GM23338 (cell line): ENCODE measurements around the gene CKMT1A. TPM values are rescaled to one million over a fixed set of nuclear protein-coding genes. Genes with fewer than 3 reads are reported as not detected.
"Not testable (repeated sequence)": the region's sequence is repeated elsewhere in the genome, so short reads cannot be mapped to it uniquely, and the experiment has no call there.

ENCODE experiments used
- ATAC-seq: fragments of 200-7000 bp; cut with Tn5 transposase; 3 replicates; pipeline ENCODE4 v1.9.1; 2020
- DNase-seq: peaks from one replicate; pipeline ENCODE4 v3.0.0-alpha.2; 2015; ENCODE audit warnings: low spot score
- H2AFZ ChIP-seq: fragments of 200-600 bp; sonication (generic); 2 replicates; pipeline ENCODE4 v1.8.0; 2016; ENCODE audit warnings: antibody characterized with exemption, mild to moderate bottlenecking, moderate library complexity
- H3F3A ChIP-seq: fragments of 200-600 bp; sonication (generic); replicated peaks from 2 replicates; pipeline ENCODE4 v1.8.0; 2017; ENCODE audit warnings: antibody characterized with exemption, mixed run types, low read depth
- H3K27ac ChIP-seq: fragments of 200-600 bp; sonication (generic); 2 replicates; pipeline ENCODE4 v1.6.1; 2016; ENCODE audit warnings: low read depth
- H3K27me3 ChIP-seq: fragments of 200-600 bp; sonication (generic); 2 replicates; pipeline ENCODE4 v1.8.0; 2016; ENCODE audit warnings: mild to moderate bottlenecking, mixed run types, moderate library complexity; ENCODE audit not compliant: insufficient read depth
- H3K36me3 ChIP-seq: fragments of 200-600 bp; sonication (generic); 2 replicates; pipeline ENCODE4 v1.8.0; 2016; ENCODE audit warnings: mild to moderate bottlenecking; ENCODE audit not compliant: insufficient read depth
- H3K4me1 ChIP-seq: fragments of 200-600 bp; sonication (generic); 2 replicates; pipeline ENCODE4 v1.8.0; 2016; ENCODE audit warnings: mild to moderate bottlenecking, moderate library complexity; ENCODE audit not compliant: insufficient read depth
- H3K4me2 ChIP-seq: fragments of 200-600 bp; sonication (generic); 2 replicates; pipeline ENCODE4 v1.7.1; 2017; ENCODE audit warnings: mixed run types
- H3K4me3 ChIP-seq: fragments of 200-600 bp; sonication (generic); 2 replicates; pipeline ENCODE4 v1.6.1; 2016; ENCODE audit warnings: mixed run types
- H3K79me2 ChIP-seq: fragments of 200-600 bp; sonication (generic); replicated peaks from 2 replicates; pipeline ENCODE4 v1.8.0; 2017; ENCODE audit warnings: mild to moderate bottlenecking; ENCODE audit not compliant: insufficient read depth
- H3K9me2 ChIP-seq: fragments of 200-600 bp; sonication (generic); 2 replicates; pipeline ENCODE4 v1.8.0; 2017; ENCODE audit not compliant: insufficient read depth
- H4K20me1 ChIP-seq: fragments of 200-600 bp; sonication (generic); replicated peaks from 2 replicates; pipeline ENCODE4 v1.8.0; 2017; ENCODE audit warnings: mild to moderate bottlenecking; ENCODE audit not compliant: insufficient read depth
- H3K27ac Mint-ChIP-seq: 2 replicates; pipeline ENCODE4 v1.8.0; 2020; ENCODE audit warnings: inconsistent platforms, mild to moderate bottlenecking, moderate library complexity, mixed read lengths
- H3K27me3 Mint-ChIP-seq: 3 replicates; pipeline ENCODE4 v1.8.0; 2022; ENCODE audit warnings: low read depth, mild to moderate bottlenecking, moderate library complexity, mixed read lengths, inconsistent platforms; ENCODE audit not compliant: insufficient read depth, poor library complexity
- H3K36me3 Mint-ChIP-seq: 3 replicates; pipeline ENCODE4 v1.8.0; 2021; ENCODE audit warnings: low read depth, mild to moderate bottlenecking, inconsistent platforms, moderate library complexity, mixed read lengths
- H3K4me1 Mint-ChIP-seq: 3 replicates; pipeline ENCODE4 v1.8.0; 2020; ENCODE audit warnings: mild to moderate bottlenecking, inconsistent platforms, mixed read lengths
- H3K4me3 Mint-ChIP-seq: 3 replicates; pipeline ENCODE4 v1.8.0; 2021; ENCODE audit warnings: moderate library complexity, mild to moderate bottlenecking, inconsistent platforms, mixed read lengths
- H3K9me3 Mint-ChIP-seq: 3 replicates; pipeline ENCODE4 v1.8.0; 2020; ENCODE audit warnings: moderate library complexity, mild to moderate bottlenecking, inconsistent platforms, mixed read lengths
- CREB1 ChIP-seq: fragments of 250-450 bp; sonication (Bioruptor Pico); IDR thresholded peaks from 2 replicates; pipeline ENCODE4 v1.5.0; 2020; ENCODE audit warnings: low read depth, mild to moderate bottlenecking, moderate library complexity
- EZH2 ChIP-seq: fragments of 200-600 bp; sonication (generic); IDR thresholded peaks from one replicate; pipeline ENCODE4 v1.8.0; 2017; ENCODE audit warnings: antibody characterized with exemption, mild to moderate bottlenecking, low read depth; ENCODE audit not compliant: unreplicated experiment
- JUNB ChIP-seq: IDR thresholded peaks from one replicate; pipeline ENCODE4 v1.6.1; 2016; ENCODE audit warnings: antibody characterized with exemption; ENCODE audit not compliant: unreplicated experiment
- POLR2AphosphoS5 ChIP-seq: IDR thresholded peaks from 2 replicates; pipeline ENCODE4 v1.6.1; 2016; ENCODE audit warnings: antibody characterized with exemption, low read depth
- STAT1 ChIP-seq: IDR thresholded peaks from one replicate; pipeline ENCODE4 v1.6.1; 2016; ENCODE audit warnings: antibody characterized with exemption; ENCODE audit not compliant: unreplicated experiment
- ZNF114 ChIP-seq: fragments of 250-450 bp; sonication (Bioruptor Pico); IDR thresholded peaks from 2 replicates; pipeline ENCODE4 v1.5.0; 2020; ENCODE audit warnings: mild to moderate bottlenecking, moderate library complexity
- ZNF331 ChIP-seq: fragments of 250-450 bp; sonication (Bioruptor Pico); IDR thresholded peaks from 2 replicates; pipeline ENCODE4 v1.5.0; 2020; ENCODE audit warnings: low read depth, mild to moderate bottlenecking, moderate library complexity
- polyA plus RNA-seq: library from polyadenylated mRNA; unstranded; fragments of >200 nt; fragmentation: Nextera tagmentation; extraction: Ambion mirVana; gene quantifications from 2 replicates; pipeline ENCODE4 v1.2.1, GENCODE V29; 2016
- total RNA-seq: library from RNA; depleted of rRNA; stranded (reverse); fragments of >200 nt; shearing (Covaris generic); gene quantifications from 2 replicates; pipeline ENCODE4 v1.2.3, GENCODE V29; 2014
- TF ChIP-seq, protein P1 (sequence below): fragments of 250-450 bp; sonication (Bioruptor Pico); IDR thresholded peaks from 2 replicates; pipeline ENCODE4 v1.5.0; 2020; ENCODE audit warnings: mild to moderate bottlenecking, moderate library complexity
- TF ChIP-seq, protein P2 (sequence below), 2 experiments: fragments of 200-600 bp in 1 of 2; sonication (generic) in 1 of 2; conservative IDR thresholded peaks; 2 replicates each; pipeline versions ENCODE4 v1.5.1 to v1.6.1; 2016 to 2017; ENCODE audit warnings: antibody characterized with exemption in 2 of 2, low read depth in 2 of 2, mild to moderate bottlenecking in 2 of 2, moderate library complexity in 1 of 2

Gene CKMT1A
- total and polyA plus RNA-seq, 2 experiments from 2014 or later: 27.3 to 30.9 TPM

DNA sequence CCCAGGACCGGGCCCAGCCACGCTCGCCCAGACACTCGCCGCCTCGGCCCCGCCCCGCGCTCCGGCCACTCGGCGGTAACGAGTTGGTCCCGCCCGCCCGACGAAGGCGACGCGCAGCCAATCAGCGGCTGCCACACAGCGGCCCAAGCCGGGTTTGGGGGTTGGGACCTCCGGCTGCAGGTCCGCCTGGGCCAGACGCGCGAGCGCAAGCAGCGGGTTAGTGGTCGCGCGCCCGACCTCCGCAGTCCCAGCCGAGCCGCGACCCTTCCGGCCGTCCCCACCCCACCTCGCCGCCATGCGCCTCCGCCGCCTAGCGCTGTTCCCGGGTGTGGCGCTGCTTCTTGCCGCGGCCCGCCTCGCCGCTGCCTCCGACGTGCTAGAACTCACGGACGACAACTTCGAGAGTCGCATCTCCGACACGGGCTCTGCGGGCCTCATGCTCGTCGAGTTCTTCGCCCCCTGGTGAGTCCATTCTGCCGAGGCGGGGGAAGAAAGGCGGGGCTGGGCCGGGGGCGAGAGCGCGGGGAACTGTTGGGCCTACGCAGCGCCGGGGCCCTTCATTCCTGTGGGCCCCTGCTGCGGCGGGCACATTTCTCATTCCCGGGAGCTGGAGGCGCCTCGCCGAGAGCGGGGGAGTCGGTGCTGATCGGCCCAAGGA, 52.7 kb downstream of the CKMT1A start, which contains the start of gene PDIA3:
PDIA3 (plus strand) TSS at position 194 of the 658 bp plus-strand sequence; CDS start at position 296, 102 bp downstream.
- H3F3A ChIP-seq, H3K27me3 Mint-ChIP-seq, H3K27me3 ChIP-seq, H3K9me2 ChIP-seq, H3K36me3 ChIP-seq, H3K9me3 Mint-ChIP-seq: not testable (repeated sequence)
- ATAC-seq (peak; percentile 92), DNase-seq (peak; percentile 97)
- Histone ChIP-seq H3K27ac (peak within 1 kb of the TSS; percentile 95), H3K4me3 (peak within 1 kb of the TSS; percentile 87), H3K4me2 (peak within 1 kb of the TSS; percentile 88), H2AFZ (peak within 1 kb of the TSS; percentile 63; the same call in 1 of the 2 replicates), H4K20me1 (peaks cover 42% of the 10 kb centered on the region), H3K79me2 (peaks cover 49% of the 10 kb centered on the region), H3K4me1 (peaks cover 16% of the 10 kb centered on the region)
- H3K36me3 Mint-ChIP-seq: peaks cover 21% of the 10 kb centered on the region
- peak within 1 kb of the TSS; percentile 97 for H3K4me3 Mint-ChIP-seq
- peak within 1 kb of the TSS; percentile 98 for H3K27ac Mint-ChIP-seq
- peak; percentile 80 for TF ChIP-seq CREB1 (CRISPR knock-in tag)
- TF ChIP-seq POLR2AphosphoS5: peak; percentile 98
- H3K4me1 Mint-ChIP-seq: peaks cover 25% of the 10 kb centered on the region

DNA sequence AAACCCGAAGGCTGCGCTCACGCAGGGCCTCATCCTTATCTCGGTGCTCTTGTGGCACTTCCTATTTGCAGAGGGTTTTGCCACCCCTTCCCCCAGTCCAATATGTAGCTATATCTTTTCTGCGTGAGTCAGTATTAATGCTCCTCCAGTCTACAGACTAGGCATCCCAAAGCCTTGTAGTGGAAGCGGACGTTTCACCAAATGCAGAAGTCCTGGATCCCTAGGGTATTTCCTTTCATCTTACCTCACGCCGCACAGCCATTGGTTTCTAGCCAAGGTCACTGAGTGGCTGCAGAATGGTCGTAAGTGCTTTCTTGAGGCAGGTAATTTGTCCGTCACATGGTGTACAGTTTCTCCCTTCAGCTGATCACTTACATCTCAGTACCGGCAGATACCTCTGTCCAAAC, 53.2 kb downstream of the CKMT1A start:
- 0 out of 2 replicates have a peak overlapping the region, but pooled peaks have one; percentile 47 for H2AFZ ChIP-seq
- peaks cover 54% of the 10 kb centered on the region for H3K79me2 ChIP-seq

DNA sequence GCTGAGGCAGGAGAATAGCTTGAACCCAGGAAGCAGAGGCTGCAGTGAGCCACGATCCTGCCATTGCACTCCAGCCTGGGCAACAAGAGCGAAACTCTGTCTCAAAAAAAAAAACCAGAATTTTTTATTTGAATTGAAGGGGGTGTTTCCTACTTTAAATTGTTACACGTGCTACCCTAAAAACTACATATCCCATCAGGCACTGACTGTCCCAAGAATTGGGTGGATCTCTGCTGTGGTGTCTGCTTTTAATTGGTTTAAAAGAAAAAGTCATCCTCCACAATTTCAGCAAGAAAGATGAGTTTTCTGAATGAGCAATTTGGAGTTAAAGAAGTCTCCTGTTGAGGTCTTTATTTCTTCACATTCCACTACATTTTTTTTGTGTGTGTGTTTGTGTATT, 54.7 kb downstream of the CKMT1A start:
- Mint-ChIP-seq H3K27me3 (peaks cover 9% of the 10 kb centered on the region), H3K9me3 (no peaks in the 10 kb centered on the region), H3K4me1 (peaks cover 25% of the 10 kb centered on the region)
- TF ChIP-seq ZNF331 (CRISPR knock-in tag) (no peak), JUNB (no peak), STAT1 (no peak), ZNF114 (CRISPR knock-in tag) (no peak), EZH2 (no peak)
- TF ChIP-seq, protein P1, sequence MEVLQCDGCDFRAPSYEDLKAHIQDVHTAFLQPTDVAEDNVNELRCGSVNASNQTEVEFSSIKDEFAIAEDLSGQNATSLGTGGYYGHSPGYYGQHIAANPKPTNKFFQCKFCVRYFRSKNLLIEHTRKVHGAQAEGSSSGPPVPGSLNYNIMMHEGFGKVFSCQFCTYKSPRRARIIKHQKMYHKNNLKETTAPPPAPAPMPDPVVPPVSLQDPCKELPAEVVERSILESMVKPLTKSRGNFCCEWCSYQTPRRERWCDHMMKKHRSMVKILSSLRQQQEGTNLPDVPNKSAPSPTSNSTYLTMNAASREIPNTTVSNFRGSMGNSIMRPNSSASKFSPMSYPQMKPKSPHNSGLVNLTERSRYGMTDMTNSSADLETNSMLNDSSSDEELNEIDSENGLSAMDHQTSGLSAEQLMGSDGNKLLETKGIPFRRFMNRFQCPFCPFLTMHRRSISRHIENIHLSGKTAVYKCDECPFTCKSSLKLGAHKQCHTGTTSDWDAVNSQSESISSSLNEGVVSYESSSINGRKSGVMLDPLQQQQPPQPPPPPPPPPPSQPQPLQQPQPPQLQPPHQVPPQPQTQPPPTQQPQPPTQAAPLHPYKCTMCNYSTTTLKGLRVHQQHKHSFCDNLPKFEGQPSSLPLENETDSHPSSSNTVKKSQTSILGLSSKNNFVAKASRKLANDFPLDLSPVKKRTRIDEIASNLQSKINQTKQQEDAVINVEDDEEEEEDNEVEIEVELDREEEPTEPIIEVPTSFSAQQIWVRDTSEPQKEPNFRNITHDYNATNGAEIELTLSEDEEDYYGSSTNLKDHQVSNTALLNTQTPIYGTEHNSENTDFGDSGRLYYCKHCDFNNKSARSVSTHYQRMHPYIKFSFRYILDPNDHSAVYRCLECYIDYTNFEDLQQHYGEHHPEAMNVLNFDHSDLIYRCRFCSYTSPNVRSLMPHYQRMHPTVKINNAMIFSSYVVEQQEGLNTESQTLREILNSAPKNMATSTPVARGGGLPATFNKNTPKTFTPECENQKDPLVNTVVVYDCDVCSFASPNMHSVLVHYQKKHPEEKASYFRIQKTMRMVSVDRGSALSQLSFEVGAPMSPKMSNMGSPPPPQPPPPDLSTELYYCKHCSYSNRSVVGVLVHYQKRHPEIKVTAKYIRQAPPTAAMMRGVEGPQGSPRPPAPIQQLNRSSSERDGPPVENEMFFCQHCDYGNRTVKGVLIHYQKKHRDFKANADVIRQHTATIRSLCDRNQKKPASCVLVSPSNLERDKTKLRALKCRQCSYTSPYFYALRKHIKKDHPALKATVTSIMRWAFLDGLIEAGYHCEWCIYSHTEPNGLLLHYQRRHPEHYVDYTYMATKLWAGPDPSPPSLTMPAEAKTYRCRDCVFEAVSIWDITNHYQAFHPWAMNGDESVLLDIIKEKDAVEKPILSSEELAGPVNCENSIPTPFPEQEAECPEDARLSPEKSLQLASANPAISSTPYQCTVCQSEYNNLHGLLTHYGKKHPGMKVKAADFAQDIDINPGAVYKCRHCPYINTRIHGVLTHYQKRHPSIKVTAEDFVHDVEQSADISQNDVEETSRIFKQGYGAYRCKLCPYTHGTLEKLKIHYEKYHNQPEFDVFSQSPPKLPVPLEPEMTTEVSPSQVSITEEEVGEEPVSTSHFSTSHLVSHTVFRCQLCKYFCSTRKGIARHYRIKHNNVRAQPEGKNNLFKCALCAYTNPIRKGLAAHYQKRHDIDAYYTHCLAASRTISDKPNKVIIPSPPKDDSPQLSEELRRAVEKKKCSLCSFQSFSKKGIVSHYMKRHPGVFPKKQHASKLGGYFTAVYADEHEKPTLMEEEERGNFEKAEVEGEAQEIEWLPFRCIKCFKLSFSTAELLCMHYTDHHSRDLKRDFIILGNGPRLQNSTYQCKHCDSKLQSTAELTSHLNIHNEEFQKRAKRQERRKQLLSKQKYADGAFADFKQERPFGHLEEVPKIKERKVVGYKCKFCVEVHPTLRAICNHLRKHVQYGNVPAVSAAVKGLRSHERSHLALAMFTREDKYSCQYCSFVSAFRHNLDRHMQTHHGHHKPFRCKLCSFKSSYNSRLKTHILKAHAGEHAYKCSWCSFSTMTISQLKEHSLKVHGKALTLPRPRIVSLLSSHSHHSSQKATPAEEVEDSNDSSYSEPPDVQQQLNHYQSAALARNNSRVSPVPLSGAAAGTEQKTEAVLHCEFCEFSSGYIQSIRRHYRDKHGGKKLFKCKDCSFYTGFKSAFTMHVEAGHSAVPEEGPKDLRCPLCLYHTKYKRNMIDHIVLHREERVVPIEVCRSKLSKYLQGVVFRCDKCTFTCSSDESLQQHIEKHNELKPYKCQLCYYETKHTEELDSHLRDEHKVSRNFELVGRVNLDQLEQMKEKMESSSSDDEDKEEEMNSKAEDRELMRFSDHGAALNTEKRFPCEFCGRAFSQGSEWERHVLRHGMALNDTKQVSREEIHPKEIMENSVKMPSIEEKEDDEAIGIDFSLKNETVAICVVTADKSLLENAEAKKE (CRISPR knock-in tag): no peak
- TF ChIP-seq, protein P2, sequence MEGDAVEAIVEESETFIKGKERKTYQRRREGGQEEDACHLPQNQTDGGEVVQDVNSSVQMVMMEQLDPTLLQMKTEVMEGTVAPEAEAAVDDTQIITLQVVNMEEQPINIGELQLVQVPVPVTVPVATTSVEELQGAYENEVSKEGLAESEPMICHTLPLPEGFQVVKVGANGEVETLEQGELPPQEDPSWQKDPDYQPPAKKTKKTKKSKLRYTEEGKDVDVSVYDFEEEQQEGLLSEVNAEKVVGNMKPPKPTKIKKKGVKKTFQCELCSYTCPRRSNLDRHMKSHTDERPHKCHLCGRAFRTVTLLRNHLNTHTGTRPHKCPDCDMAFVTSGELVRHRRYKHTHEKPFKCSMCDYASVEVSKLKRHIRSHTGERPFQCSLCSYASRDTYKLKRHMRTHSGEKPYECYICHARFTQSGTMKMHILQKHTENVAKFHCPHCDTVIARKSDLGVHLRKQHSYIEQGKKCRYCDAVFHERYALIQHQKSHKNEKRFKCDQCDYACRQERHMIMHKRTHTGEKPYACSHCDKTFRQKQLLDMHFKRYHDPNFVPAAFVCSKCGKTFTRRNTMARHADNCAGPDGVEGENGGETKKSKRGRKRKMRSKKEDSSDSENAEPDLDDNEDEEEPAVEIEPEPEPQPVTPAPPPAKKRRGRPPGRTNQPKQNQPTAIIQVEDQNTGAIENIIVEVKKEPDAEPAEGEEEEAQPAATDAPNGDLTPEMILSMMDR (conservative IDR thresholded peaks at IDR 0.05; ENCODE audit: low read depth in 2 of 2): no peak

More for the DNA sequence above, 53.2 kb downstream of the CKMT1A start:
- DNase-seq (peak; percentile 17), ATAC-seq (peak; percentile 11)
- Histone ChIP-seq H3K4me1 (peaks cover 16% of the 10 kb centered on the region), H4K20me1 (peaks cover 47% of the 10 kb centered on the region), H3K4me3 (peak overlapping the region; percentile 87), H3K4me2 (peak overlapping the region; percentile 88), H3K27ac (peak overlapping the region; percentile 95)
- not testable (repeated sequence) for H3K36me3 ChIP-seq, H3F3A ChIP-seq, H3K9me3 Mint-ChIP-seq, H3K9me2 ChIP-seq, H3K27me3 ChIP-seq, H3K27me3 Mint-ChIP-seq
- H3K4me1 Mint-ChIP-seq: peaks cover 25% of the 10 kb centered on the region
- H3K36me3 Mint-ChIP-seq: peaks cover 22% of the 10 kb centered on the region
- H3K4me3 Mint-ChIP-seq: peak overlapping the region; percentile 97
- peak overlapping the region; percentile 98 for H3K27ac Mint-ChIP-seq

More for the DNA sequence above, 54.7 kb downstream of the CKMT1A start:
- Mint-ChIP-seq H3K36me3 (peaks cover 30% of the 10 kb centered on the region), H3K4me3 (peak overlapping the region; percentile 97), H3K27ac (no peak overlapping the region)
- Histone ChIP-seq H3K4me2 (peak overlapping the region; percentile 88), H3K4me1 (peaks cover 16% of the 10 kb centered on the region), H3K27ac (no peak overlapping the region), H3K36me3 (peaks cover 14% of the 10 kb centered on the region), H3K9me2 (no peaks in the 10 kb centered on the region), H3K27me3 (no peaks in the 10 kb centered on the region), H3K4me3 (peak overlapping the region; percentile 87), H4K20me1 (peaks cover 61% of the 10 kb centered on the region), H3K79me2 (peaks cover 69% of the 10 kb centered on the region), H3F3A (no peaks in the 10 kb centered on the region; the same call in 1 of the 2 replicates), H2AFZ (no peak overlapping the region)
- ATAC-seq (no peak), DNase-seq (peak; percentile 15)
